ENCODE results near the gene TGM1.

The TGM1 gene

GRCh38 chr14:24271134-24271833 is 8.3 kb upstream of the TGM1 start, which contains the start of gene RABGGTA:
RABGGTA (minus strand) TSS chr14:24271597; CDS start chr14:24271115, 482 bp downstream.
- DNase-seq (ENCODE audit: low read depth) = peak; percentile 90

- DNase-seq (ENCODE audit: low read depth) = no peak
Observed at GRCh38 chr14:24270537-24271133, 7.7 kb upstream of the TGM1 start.

GRCh38 chr14:24269910-24270536 is 7.0 kb upstream of the TGM1 start:
- DNase-seq (ENCODE audit: low read depth) = no peak

GRCh38 chr14:24269368-24269767 is 6.4 kb upstream of the TGM1 start:
- DNase-seq (ENCODE audit: low read depth) = no peak

- no peak for DNase-seq (ENCODE audit: low read depth)
Observed at GRCh38 chr14:24268225-24268624, 5.2 kb upstream of the TGM1 start.

GRCh38 chr14:24267516-24267915 is 4.5 kb upstream of the TGM1 start:
- no peak for DNase-seq (ENCODE audit: low read depth)

GRCh38 chr14:24266344-24267244 is 3.6 kb upstream of the TGM1 start:
- no peak for DNase-seq (ENCODE audit: low read depth)

GRCh38 chr14:24264298-24264697 is 1.3 kb upstream of the TGM1 start:
- DNase-seq (ENCODE audit: low read depth) = no peak

- no peak for DNase-seq (ENCODE audit: low read depth)
Observed at GRCh38 chr14:24263848-24264247, 871 bp upstream of the TGM1 start.

- no peak for DNase-seq (ENCODE audit: low read depth)
Observed at GRCh38 chr14:24261969-24262327, 1.0 kb downstream of the TGM1 start.

GRCh38 chr14:24261256-24261968 is 1.6 kb downstream of the TGM1 start:
- DNase-seq (ENCODE audit: low read depth) = no peak

GRCh38 chr14:24260780-24261157 is 2.2 kb downstream of the TGM1 start:
- no peak for DNase-seq (ENCODE audit: low read depth)

GRCh38 chr14:24260026-24260779 is 2.8 kb downstream of the TGM1 start:
- no peak for DNase-seq (ENCODE audit: low read depth)

GRCh38 chr14:24259282-24260025 is 3.5 kb downstream of the TGM1 start:
- no peak for DNase-seq (ENCODE audit: low read depth)

- DNase-seq (ENCODE audit: low read depth) = no peak
Observed at GRCh38 chr14:24258548-24259265, 4.3 kb downstream of the TGM1 start.

GRCh38 chr14:24258119-24258518 is 4.9 kb downstream of the TGM1 start:
- no peak for DNase-seq (ENCODE audit: low read depth)

- DNase-seq (ENCODE audit: low read depth) = no peak
Observed at GRCh38 chr14:24256960-24257359, 6.0 kb downstream of the TGM1 start.

GRCh38 chr14:24255931-24256711 is 6.9 kb downstream of the TGM1 start:
- DNase-seq (ENCODE audit: low read depth) = no peak

GRCh38 chr14:24255438-24255837 is 7.5 kb downstream of the TGM1 start:
- no peak for DNase-seq (ENCODE audit: low read depth)
